Measurements from ENCODE around the gene AP1G1.
"Not testable (repeated sequence)": the region's sequence is repeated elsewhere in the genome, so short reads cannot be mapped to it uniquely, and the experiment has no call there.

The AP1G1 gene

GRCh38 chr16:71693164-71693563, 115.5 kb downstream of the AP1G1 start:
- DNase-seq, result no peak

- DNase-seq, result no peak
These were observed 118.7 kb downstream of the AP1G1 start for GRCh38 chr16:71689901-71690300.

GRCh38 chr16:71687861-71688260, 120.8 kb downstream of the AP1G1 start:
- DNase-seq, result no peak

DNA sequence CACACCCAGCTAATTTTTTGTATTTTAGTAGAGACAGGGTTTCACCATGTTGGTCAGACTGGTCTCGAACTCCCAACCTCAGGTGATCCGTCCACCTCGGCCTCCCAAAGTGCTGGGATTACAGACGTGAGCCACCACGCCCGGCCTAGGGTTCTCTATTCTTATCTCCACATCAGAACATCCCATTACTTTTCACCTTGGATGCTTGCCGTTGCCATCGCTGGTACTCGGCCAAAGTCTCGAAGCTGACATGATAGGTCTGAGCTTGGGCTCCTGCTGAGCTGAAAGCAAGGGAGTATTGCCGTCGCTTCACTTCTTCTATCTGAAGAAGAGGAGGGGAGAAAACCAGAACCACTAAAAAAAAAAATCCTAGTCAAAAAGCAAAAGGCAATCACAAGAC, 124.4 kb downstream of the AP1G1 start:
- not testable (repeated sequence) for DNase-seq

GRCh38 chr16:71681360-71681759, 127.3 kb downstream of the AP1G1 start:
- no peak for DNase-seq

Data from activated effector memory CD4-positive, alpha-beta T cell treated with anti-CD3 and anti-CD28 coated beads, Interleukin-2, amount 50 U/mL, for 16 hours (primary cell).